Endodermal cell (in vitro differentiated cells): ENCODE results near the gene SLC4A8. TPM values are rescaled to one million over a fixed set of nuclear protein-coding genes. Genes with fewer than 3 reads are reported as not detected.
A peak's percentile ranks its signal among the peaks of the same experiment; 100 is the strongest.

ENCODE experiments used
- DNase-seq: peaks from one replicate; pipeline ENCODE4 v3.0.0-alpha.2; 2017
- H3K27ac ChIP-seq: 2 replicates; pipeline ENCODE4 v1.5.1; 2013; ENCODE audit warnings: mild to moderate bottlenecking, low read depth, low read length, moderate library complexity
- H3K27me3 ChIP-seq: 2 replicates; pipeline ENCODE4 v1.6.1; 2013; ENCODE audit warnings: mild to moderate bottlenecking, low read length, moderate library complexity; ENCODE audit not compliant: insufficient read depth, control insufficient read depth, poor library complexity, severe bottlenecking
- H3K36me3 ChIP-seq: 2 replicates; pipeline ENCODE4 v1.7.0; 2013; ENCODE audit warnings: mild to moderate bottlenecking, low read length, moderate library complexity; ENCODE audit not compliant: control insufficient read depth, insufficient read depth
- H3K4me1 ChIP-seq: one replicate; pipeline ENCODE4 v1.7.0; 2013; ENCODE audit warnings: low read length; ENCODE audit not compliant: control insufficient read depth, insufficient read depth
- H3K4me3 ChIP-seq: 2 replicates; pipeline ENCODE4 v1.5.1; 2013; ENCODE audit warnings: mild to moderate bottlenecking, low read length, moderate library complexity
- H3K9ac ChIP-seq: 2 replicates; pipeline ENCODE4 v1.6.1; 2013; ENCODE audit warnings: mild to moderate bottlenecking, low read length, moderate library complexity; ENCODE audit not compliant: poor library complexity, severe bottlenecking; ENCODE audit errors: extremely low read depth
- H3K9me3 ChIP-seq: 2 replicates; pipeline ENCODE4 v1.6.1; 2013; ENCODE audit warnings: mild to moderate bottlenecking, low read length, moderate library complexity; ENCODE audit not compliant: control insufficient read depth
- H3K27ac Mint-ChIP-seq: 2 replicates; pipeline ENCODE4 v1.8.0; 2020; ENCODE audit warnings: mixed read lengths
- H3K27me3 Mint-ChIP-seq: 2 replicates; pipeline ENCODE4 v1.8.0; 2021; ENCODE audit warnings: mild to moderate bottlenecking, mixed read lengths; ENCODE audit not compliant: insufficient read depth
- H3K36me3 Mint-ChIP-seq: 2 replicates; pipeline ENCODE4 v1.8.0; 2020; ENCODE audit warnings: low read depth, mixed read lengths
- H3K4me1 Mint-ChIP-seq: 2 replicates; pipeline ENCODE4 v1.8.0; 2020; ENCODE audit warnings: mixed read lengths
- H3K4me3 Mint-ChIP-seq: 2 replicates; pipeline ENCODE4 v1.8.0; 2020; ENCODE audit warnings: mild to moderate bottlenecking, moderate library complexity, mixed read lengths
- H3K9me3 Mint-ChIP-seq: 2 replicates; pipeline ENCODE4 v1.8.0; 2020; ENCODE audit warnings: mild to moderate bottlenecking, mixed read lengths
- CTCF ChIP-seq: fragments of 200-600 bp; sonication (generic); conservative IDR thresholded peaks from 2 replicates; pipeline ENCODE4 v1.5.0; 2021; ENCODE audit warnings: antibody characterized with exemption, mild to moderate bottlenecking
- WGBS, 2 experiments: methylation state at CpG; one replicate each; pipeline versions ENCODE4 v1.1.5 to v1.1.7; 2013; ENCODE audit warnings: missing lambda C conversion rate in 2 of 2, mixed read lengths in 1 of 2; ENCODE audit not compliant: insufficient coverage in 1 of 2, insufficient read length in 1 of 2; 5-methylcytosine and 5-hydroxymethylcytosine counted together
- total RNA-seq, 2 donors: library from RNA; stranded (reverse); fragmentation: NEBNext Ultra II Directional in 1 of 2; extraction: Animal tissue kit (Norgen Biotek cat#: 25700) in 1 of 2; gene quantifications; 2 replicates in 1 of 2; 3 replicates in 1 of 2; pipeline ENCODE4 v1.2.1, GENCODE V29; 2021

Gene SLC4A8
- total RNA-seq, 2 donors from 2014 or later: 25.8 to 26.4 TPM

DNA sequence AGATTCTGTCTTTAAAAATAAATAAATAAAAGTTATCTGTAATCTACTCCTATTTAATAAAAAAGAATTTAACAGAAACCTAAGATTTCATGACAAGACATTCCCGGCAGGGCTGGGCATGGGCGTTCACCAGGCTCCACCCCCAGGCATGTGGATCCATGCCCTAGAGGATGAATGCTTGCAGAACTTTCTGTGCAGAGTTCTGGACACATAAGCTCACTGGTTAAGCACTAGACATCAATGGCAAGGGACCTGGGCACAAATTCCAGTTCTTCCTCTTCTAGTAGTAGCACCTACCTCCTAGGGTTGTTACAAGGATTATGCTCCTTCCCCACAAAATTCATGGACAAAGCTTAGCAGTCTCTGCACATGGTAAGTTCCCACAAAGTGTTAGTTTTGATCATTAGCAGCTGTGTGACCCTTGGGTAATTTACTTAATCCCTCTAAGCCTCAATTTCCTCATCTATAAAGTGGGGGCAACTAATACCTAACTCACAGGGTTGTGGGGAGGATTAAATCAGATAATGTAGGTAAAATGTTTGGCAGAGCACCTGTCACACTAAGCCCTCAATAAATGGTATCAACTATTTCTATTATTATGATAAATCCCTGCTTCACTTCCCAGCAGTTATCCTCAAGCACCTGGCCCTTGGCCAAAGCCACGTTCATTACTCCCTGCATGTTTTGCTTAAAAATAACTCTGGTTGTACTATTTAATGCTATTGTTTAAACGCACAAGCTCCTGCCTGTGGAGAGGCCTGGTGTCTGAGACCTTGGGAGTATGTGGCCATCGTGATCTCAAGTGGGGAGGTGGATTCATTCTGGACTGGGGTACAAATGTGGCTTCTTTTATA is 43.2 kb upstream of the SLC4A8 start:
- H3K27me3 ChIP-seq: no peaks in the 10 kb centered on the region
- no peak overlapping the region for H3K27ac ChIP-seq
- H3K4me1 ChIP-seq: peaks cover 16% of the 10 kb centered on the region
- peaks cover 27% of the 10 kb centered on the region for H3K36me3 Mint-ChIP-seq
- no peak for TF ChIP-seq CTCF
- H3K9me3 Mint-ChIP-seq: no peaks in the 10 kb centered on the region
- H3K9me3 ChIP-seq: no peaks in the 10 kb centered on the region
- no peak overlapping the region for H3K27ac Mint-ChIP-seq
- H3K4me3 Mint-ChIP-seq: no peak overlapping the region
- no peak overlapping the region for H3K4me3 ChIP-seq
- peaks cover 29% of the 10 kb centered on the region for H3K4me1 Mint-ChIP-seq
- 50 to 82% methylated on average over 2 to 5 of the region's 5 CpGs for WGBS, 2 experiments
- no peaks in the 10 kb centered on the region for H3K27me3 Mint-ChIP-seq
- peaks cover 22% of the 10 kb centered on the region for H3K36me3 ChIP-seq
- H3K9ac ChIP-seq: no peak overlapping the region
- DNase-seq: no peak

DNA sequence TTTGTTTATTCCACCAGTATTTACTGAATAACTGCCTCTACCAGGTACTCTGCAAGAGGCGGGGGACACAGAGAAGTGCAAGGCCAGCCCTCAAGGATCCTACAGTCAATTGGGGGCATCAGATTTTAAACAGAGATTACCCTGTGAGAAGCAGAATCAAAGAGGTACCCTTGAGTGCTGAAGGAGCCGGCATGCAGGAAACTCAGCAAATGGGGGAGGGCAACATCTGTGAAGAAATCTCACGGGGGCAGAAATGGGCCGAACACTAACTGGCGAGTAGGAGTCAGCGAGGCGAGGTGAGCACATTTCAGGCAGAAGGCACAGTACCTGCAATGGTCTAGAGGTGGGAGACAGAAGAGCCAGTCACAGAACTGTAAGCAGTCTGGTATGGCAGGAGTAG is 42.5 kb upstream of the SLC4A8 start:
- H3K9me3 ChIP-seq: no peaks in the 10 kb centered on the region
- H3K27ac Mint-ChIP-seq: no peak overlapping the region
- H3K36me3 ChIP-seq: peaks cover 17% of the 10 kb centered on the region
- no peaks in the 10 kb centered on the region for H3K27me3 ChIP-seq
- no peaks in the 10 kb centered on the region for H3K9me3 Mint-ChIP-seq
- no peak overlapping the region for H3K4me3 ChIP-seq
- no peaks in the 10 kb centered on the region for H3K27me3 Mint-ChIP-seq
- DNase-seq: no peak
- H3K4me1 Mint-ChIP-seq: peaks cover 34% of the 10 kb centered on the region
- TF ChIP-seq CTCF: no peak
- 92 to 96% methylated on average over 7 of the region's 7 CpGs for WGBS, 2 experiments
- H3K9ac ChIP-seq: no peak overlapping the region
- H3K4me3 Mint-ChIP-seq: no peak overlapping the region
- no peak overlapping the region for H3K27ac ChIP-seq
- peaks cover 23% of the 10 kb centered on the region for H3K36me3 Mint-ChIP-seq
- peaks cover 21% of the 10 kb centered on the region for H3K4me1 ChIP-seq

DNA sequence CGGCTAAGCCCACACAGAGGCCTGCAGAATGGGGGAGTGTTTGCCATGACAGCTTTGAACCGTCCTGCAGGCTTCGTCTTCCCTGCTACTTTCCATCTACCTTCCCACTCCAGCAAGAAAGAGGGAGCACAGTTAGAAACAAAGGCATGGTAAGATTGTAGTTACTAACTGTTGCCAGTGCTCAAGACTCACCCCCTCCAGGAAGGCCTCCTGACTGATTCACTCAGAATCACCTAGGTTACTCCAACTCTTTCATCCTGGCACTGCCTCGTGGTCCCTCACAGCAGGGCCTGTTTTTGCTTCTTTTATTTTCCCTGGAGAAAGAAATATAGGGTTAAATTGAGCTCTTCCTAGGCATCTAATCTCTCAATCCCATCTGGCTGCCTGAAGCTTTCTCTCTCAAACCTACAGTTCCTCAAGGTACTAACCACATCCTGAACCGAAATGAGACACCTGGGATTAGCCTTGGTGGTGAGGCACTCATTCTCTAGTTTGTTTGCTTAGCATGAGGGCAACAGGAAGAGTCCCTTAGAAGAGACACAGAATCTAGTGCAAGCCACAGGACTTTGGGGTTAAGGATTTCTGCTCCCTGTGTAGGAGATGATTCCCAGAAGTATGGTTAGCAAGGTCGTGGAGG is 41.2 kb upstream of the SLC4A8 start:
- DNase-seq: no peak
- H3K36me3 Mint-ChIP-seq: peaks cover 19% of the 10 kb centered on the region
- no peaks in the 10 kb centered on the region for H3K9me3 ChIP-seq
- H3K4me1 Mint-ChIP-seq: peaks cover 44% of the 10 kb centered on the region
- H3K4me3 Mint-ChIP-seq: no peak overlapping the region
- H3K27me3 Mint-ChIP-seq: no peaks in the 10 kb centered on the region
- no peaks in the 10 kb centered on the region for H3K27me3 ChIP-seq
- H3K4me3 ChIP-seq: no peak overlapping the region
- H3K9me3 Mint-ChIP-seq: no peaks in the 10 kb centered on the region
- no peak for TF ChIP-seq CTCF
- peak overlapping the region; percentile 83 for H3K27ac Mint-ChIP-seq
- peaks cover 17% of the 10 kb centered on the region for H3K36me3 ChIP-seq
- no peak overlapping the region for H3K9ac ChIP-seq
- H3K27ac ChIP-seq: no peak overlapping the region
- WGBS, 2 experiments: 67 to 68% methylated on average over 3 to 6 of the region's 6 CpGs
- peaks cover 27% of the 10 kb centered on the region for H3K4me1 ChIP-seq
